ENCODE measurements around the gene TMEM219.

The TMEM219 gene

DNA sequence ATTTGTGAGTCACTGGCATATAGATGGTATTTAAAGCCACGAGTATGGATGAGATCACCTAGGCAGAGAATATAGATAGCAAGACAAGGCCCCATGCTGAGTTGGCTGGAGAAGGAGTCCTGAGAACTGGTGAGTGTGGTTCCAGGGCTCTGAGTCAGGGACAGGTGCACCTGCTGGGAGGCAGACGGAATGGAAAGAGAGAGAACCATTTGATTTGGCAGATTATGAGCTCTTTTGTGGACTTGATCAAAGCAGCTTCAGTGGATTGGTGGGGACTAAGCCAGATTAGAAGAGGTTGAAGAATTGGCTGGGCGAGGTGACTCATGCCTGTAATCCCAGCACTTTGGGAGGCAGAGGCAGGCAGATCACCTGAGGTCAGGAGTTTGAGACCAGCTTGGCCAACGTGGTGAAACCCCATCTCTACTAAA, 56.9 kb downstream of the TMEM219 start:
- TF ChIP-seq YY1 (IDR thresholded peaks at IDR 0.05; ENCODE audit: insufficient read depth, insufficient read length) (no peak), ZNF274 (IDR thresholded peaks at IDR 0.05; ENCODE audit: low read depth, low read length) (no peak), SUZ12 (IDR thresholded peaks at IDR 0.05; ENCODE audit: extremely low read depth, insufficient read depth, insufficient read length) (no peak)
- no peak for DNase-seq (ENCODE audit: low read depth, low spot score)
- no peak overlapping the region for H3K4me3 ChIP-seq (ENCODE audit: insufficient read length, low read depth)
- H3K9me3 ChIP-seq (ENCODE audit: insufficient read depth, low read length) = no peaks in the 10 kb centered on the region
- H3K9ac ChIP-seq (ENCODE audit: insufficient read length, low read depth) = no peak overlapping the region
- H3K4me1 ChIP-seq (ENCODE audit: insufficient read depth, insufficient read length) = peaks cover 5% of the 10 kb centered on the region
- H3K27me3 ChIP-seq (ENCODE audit: insufficient read depth, insufficient read length) = no peaks in the 10 kb centered on the region
- H3K36me3 ChIP-seq (ENCODE audit: insufficient read depth, insufficient read length, low read length) = no peaks in the 10 kb centered on the region

Measured in NT2/D1 (cell line).